HCT116 (cell line): ENCODE results near the gene AMZ1. TPM values are rescaled to one million over a fixed set of nuclear protein-coding genes. Genes with fewer than 3 reads are reported as not detected.

ENCODE experiments used
- ATAC-seq: fragments of 200-7000 bp; cut with Tn5 transposase; 2 replicates; pipeline ENCODE4 v1.9.1; 2020; ENCODE audit warnings: mild to moderate bottlenecking, moderate library complexity
- BruUV-seq: library from RNA; stranded (reverse); fragments of 400-500 nt; replicated peaks from 2 replicates; lab custom pipeline; 2021; lab: Mats Ljungman, UMichigan
- CTCF ChIA-PET: fragments of 300-600 bp; sonication (Branson Sonifier 250); formaldehyde crosslinking; loops from one replicate; lab custom pipeline; 2021; ENCODE audit warnings: antibody characterized with exemption; lab: Charles Lee
- POLR2A ChIA-PET: fragments of 300-600, 350-600 bp; sonication (Branson Sonifier 250); formaldehyde crosslinking; loops from one replicate; lab custom pipeline; 2021; ENCODE audit warnings: antibody characterized with exemption; lab: Charles Lee
- RAD21 ChIA-PET, 2 experiments: fragments of 300-600 bp; sonication (Branson Sonifier 250); formaldehyde crosslinking; loops; one replicate each; lab custom pipeline; 2023; ENCODE audit warnings: low total read pairs in 2 of 2; ENCODE audit not compliant: uncharacterized antibody in 2 of 2, unreplicated experiment in 2 of 2, low non-redundant PET in 1 of 2; lab: Charles Lee
- DNase-seq: peaks from one replicate; pipeline ENCODE4 v3.0.0-alpha.2; 2010; ENCODE audit warnings: low read depth, low spot score
- H2AFZ ChIP-seq: fragments of 200-600 bp; shearing (Covaris generic), sonication (generic); 2 replicates; pipeline ENCODE4 v1.6.1; 2017; ENCODE audit warnings: low read depth, mixed run types, mixed read lengths, antibody characterized with exemption, low read length; ENCODE audit not compliant: poor library complexity, severe bottlenecking
- H3K27ac ChIP-seq: 2 replicates; pipeline ENCODE4 v1.5.1; 2012; ENCODE audit warnings: low read depth, low read length
- H3K27me3 ChIP-seq: fragments of 200-600 bp; sonication (generic); 2 replicates; pipeline ENCODE4 v1.6.1; 2016; ENCODE audit warnings: mixed run types, low read length, mixed read lengths; ENCODE audit not compliant: insufficient read depth
- H3K36me3 ChIP-seq, 2 experiments: fragments of 200-500 bp in 1 of 2; fragments of 200-600 bp in 1 of 2; sonication (Bioruptor generic) in 1 of 2; sonication (generic) in 1 of 2; 2 replicates each; pipeline versions ENCODE4 v1.5.1 to v1.6.1; 2014 to 2016; ENCODE audit warnings: low read length in 2 of 2, inconsistent platforms in 1 of 2, mixed read lengths in 1 of 2, mixed run types in 1 of 2; ENCODE audit not compliant: insufficient read depth in 2 of 2, control insufficient read depth in 1 of 2
- H3K4me1 ChIP-seq, 2 experiments: fragments of 200-600 bp in 1 of 2; sonication (generic) in 1 of 2; 2 replicates each; pipeline versions ENCODE4 v1.5.1 to v1.6.1; 2012 to 2017; ENCODE audit warnings: low read length in 2 of 2, inconsistent platforms in 1 of 2, mild to moderate bottlenecking in 1 of 2, mixed read lengths in 1 of 2, mixed run types in 1 of 2, moderate library complexity in 1 of 2; ENCODE audit not compliant: insufficient read depth in 2 of 2, control insufficient read depth in 1 of 2
- H3K4me2 ChIP-seq: fragments of 200-600 bp; sonication (generic); 2 replicates; pipeline ENCODE4 v1.6.1; 2017; ENCODE audit warnings: mixed run types, low read length, mixed read lengths
- H3K4me3 ChIP-seq, 2 experiments: fragments of 200-600 bp in 1 of 2; sonication (generic) in 1 of 2; replicated peaks in 1 of 2; 2 replicates each; pipeline ENCODE4 v1.5.1; 2011 to 2016; ENCODE audit warnings: low read length in 2 of 2, control low read depth in 1 of 2, low read depth in 1 of 2, mild to moderate bottlenecking in 1 of 2, mixed read lengths in 1 of 2, mixed run types in 1 of 2
- H3K79me2 ChIP-seq: fragments of 200-600 bp; sonication (generic); 2 replicates; pipeline ENCODE4 v1.6.1; 2017; ENCODE audit warnings: mild to moderate bottlenecking, mixed run types, low read length, moderate library complexity, mixed read lengths; ENCODE audit not compliant: insufficient read depth
- H3K9ac ChIP-seq: fragments of 200-600 bp; sonication (generic); 2 replicates; pipeline ENCODE4 v1.6.1; 2016; ENCODE audit warnings: low read length, mixed read lengths
- H3K9me2 ChIP-seq: fragments of 200-600 bp; sonication (generic), shearing (Covaris generic); 2 replicates; pipeline ENCODE4 v1.6.1; 2017; ENCODE audit warnings: mixed run types, mild to moderate bottlenecking, moderate library complexity; ENCODE audit not compliant: insufficient read depth
- H3K9me3 ChIP-seq, 2 experiments: fragments of 200-500 bp in 1 of 2; fragments of 200-600 bp in 1 of 2; sonication (Bioruptor generic) in 1 of 2; sonication (generic) in 1 of 2; 2 replicates each; pipeline ENCODE4 v1.6.1; 2014 to 2017; ENCODE audit warnings: low read length in 2 of 2, mixed read lengths in 2 of 2, inconsistent platforms in 1 of 2, low read depth in 1 of 2, mild to moderate bottlenecking in 1 of 2, mixed run types in 1 of 2, moderate library complexity in 1 of 2; ENCODE audit not compliant: control insufficient read depth in 1 of 2, insufficient read depth in 1 of 2
- H4K20me1 ChIP-seq: fragments of 200-600 bp; sonication (generic), shearing (Covaris generic); 2 replicates; pipeline ENCODE4 v1.6.1; 2017; ENCODE audit warnings: mixed run types, mild to moderate bottlenecking, moderate library complexity; ENCODE audit not compliant: insufficient read depth
- CBX3 ChIP-seq: IDR thresholded peaks from 2 replicates; pipeline ENCODE4 v1.6.1; 2012; ENCODE audit warnings: low read depth
- CEBPB ChIP-seq: IDR thresholded peaks from 2 replicates; pipeline ENCODE4 v1.6.1; 2012; ENCODE audit warnings: low read depth
- ELF1 ChIP-seq: IDR thresholded peaks from 2 replicates; pipeline ENCODE4 v1.6.1; 2012; ENCODE audit warnings: low read depth, borderline replicate concordance
- EZH2 ChIP-seq: fragments of 200-600 bp; sonication (generic); IDR thresholded peaks from 2 replicates; pipeline ENCODE4 v1.6.1; 2017; ENCODE audit warnings: antibody characterized with exemption, mixed run types
- EZH2phosphoT487 ChIP-seq: fragments of 200-600 bp; IDR thresholded peaks from 2 replicates; pipeline ENCODE4 v1.6.1; 2018; ENCODE audit warnings: antibody characterized with exemption, borderline replicate concordance
- POLR2A ChIP-seq: IDR thresholded peaks from 2 replicates; pipeline ENCODE4 v1.7.0; 2011; ENCODE audit warnings: borderline replicate concordance; ENCODE audit not compliant: insufficient read depth, insufficient read length; ENCODE audit errors: extremely low read depth
- POLR2AphosphoS5 ChIP-seq: IDR thresholded peaks from 2 replicates; pipeline ENCODE4 v1.6.1; 2011; ENCODE audit warnings: mild to moderate bottlenecking, low read depth, low read length, moderate library complexity
- RAD21 ChIP-seq: IDR thresholded peaks from 2 replicates; pipeline ENCODE4 v1.6.1; 2012; ENCODE audit warnings: low read depth, mild to moderate bottlenecking
- SIN3A ChIP-seq: IDR thresholded peaks from 2 replicates; pipeline ENCODE4 v1.6.1; 2012; ENCODE audit warnings: low read depth
- SP1 ChIP-seq: IDR thresholded peaks from 2 replicates; pipeline ENCODE4 v1.6.1; 2012; ENCODE audit warnings: low read depth
- SRF ChIP-seq: IDR thresholded peaks from 2 replicates; pipeline ENCODE4 v1.6.1; 2012; ENCODE audit warnings: low read depth
- TCF7L2 ChIP-seq: IDR thresholded peaks from 2 replicates; pipeline ENCODE4 v1.7.0; 2011; ENCODE audit warnings: borderline replicate concordance, inconsistent platforms; ENCODE audit not compliant: insufficient read depth, insufficient read length; ENCODE audit errors: extremely low read depth
- ZFX ChIP-seq: fragments of 450-650 bp; IDR thresholded peaks from 2 replicates; pipeline ENCODE4 v1.6.1; 2017
- intact Hi-C: fragments of 100-400 bp; cut with micrococcal nuclease; formaldehyde crosslinking; loops from 2 replicates; pipeline ENCODE4 v1.10.0; 2022
- total RNA-seq: library from RNA; stranded (reverse); gene quantifications from one replicate; pipeline ENCODE4 v1.2.1, GENCODE V29; 2021; ENCODE audit not compliant: unreplicated experiment
- TF ChIP-seq, protein P1 (sequence below): IDR thresholded peaks from 2 replicates; pipeline ENCODE4 v1.6.1; 2012; ENCODE audit warnings: low read depth
- TF ChIP-seq, protein P2 (sequence below), 3 experiments: fragments of 200-600 bp in 1 of 3; sonication (generic) in 1 of 3; IDR thresholded peaks in 2 of 3; conservative IDR thresholded peaks in 1 of 3; 2 replicates each; pipeline ENCODE4 v1.5.1; 2012 to 2017; ENCODE audit warnings: low read depth in 2 of 3, low read length in 2 of 3, antibody characterized with exemption in 1 of 3, borderline replicate concordance in 1 of 3, control low read depth in 1 of 3, mild to moderate bottlenecking in 1 of 3, mixed read lengths in 1 of 3, mixed run types in 1 of 3, moderate library complexity in 1 of 3; ENCODE audit not compliant: insufficient read depth in 1 of 3
- TF ChIP-seq, protein P3 (sequence below): IDR thresholded peaks from 2 replicates; pipeline ENCODE4 v1.6.1; 2012

The AMZ1 gene
- total RNA-seq, 1 experiment from 2014 or later, result not detected

DNA sequence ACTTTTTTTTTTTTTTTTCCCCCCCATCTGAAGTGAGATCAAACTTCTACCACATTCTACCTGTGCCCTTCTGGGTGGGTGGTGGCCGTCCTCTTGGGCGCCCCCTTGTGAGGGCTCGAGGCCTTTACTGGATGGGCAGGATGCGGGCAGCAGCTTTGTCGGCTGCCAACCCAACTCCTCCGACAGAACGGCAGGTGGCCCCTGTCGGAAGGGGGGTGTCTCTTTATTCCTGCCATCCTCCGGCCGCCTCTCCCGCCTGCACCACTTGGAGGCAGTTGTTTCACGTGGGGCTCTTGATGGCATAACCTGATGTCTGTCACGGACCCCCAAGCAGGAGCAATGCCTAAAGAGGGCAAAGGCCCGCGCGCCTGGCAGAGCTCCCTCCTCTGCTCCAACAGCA lies 31.0 kb downstream of the AMZ1 start:
- Histone ChIP-seq H3K27me3 (no peaks in the 10 kb centered on the region), H3K9me2 (no peaks in the 10 kb centered on the region), H2AFZ (no peak overlapping the region), H3K36me3 (no peaks in the 10 kb centered on the region), H3K79me2 (no peaks in the 10 kb centered on the region), H3K4me3 (no peak overlapping the region), H3K9ac (no peak overlapping the region), H3K27ac (no peak overlapping the region), H3K9me3 (no peaks in the 10 kb centered on the region), H4K20me1 (no peaks in the 10 kb centered on the region), H3K4me2 (no peak overlapping the region), H3K4me1 (peaks cover 11 to 14% of the 10 kb centered on the region in 2 experiments)
- ATAC-seq, result peak; percentile 74
- ChIA-PET CTCF (interaction anchor here (0.8 to 1.2 kb wide), 3 partner anchors 9 to 267 kb away, joined by 3 to 5 read pairs (median 3); no protein-coding TSS in a partner anchor), POLR2A (no interaction called here), RAD21 (interaction anchor here in 1 of 2 experiments (0.7 kb wide), 1 partner anchor 268 kb away, joined by 3 read pairs; no protein-coding TSS in a partner anchor)
- TF ChIP-seq ZFX (no peak), POLR2AphosphoS5 (no peak), CEBPB (no peak), SRF (no peak), TCF7L2 (peak; percentile 17), CBX3 (no peak), SP1 (no peak), ELF1 (no peak), POLR2A (no peak), EZH2 (no peak), SIN3A (no peak), RAD21 (peak; percentile 23; the same call in 1 of the 2 replicates), EZH2phosphoT487 (no peak)
- TF ChIP-seq, protein P1, sequence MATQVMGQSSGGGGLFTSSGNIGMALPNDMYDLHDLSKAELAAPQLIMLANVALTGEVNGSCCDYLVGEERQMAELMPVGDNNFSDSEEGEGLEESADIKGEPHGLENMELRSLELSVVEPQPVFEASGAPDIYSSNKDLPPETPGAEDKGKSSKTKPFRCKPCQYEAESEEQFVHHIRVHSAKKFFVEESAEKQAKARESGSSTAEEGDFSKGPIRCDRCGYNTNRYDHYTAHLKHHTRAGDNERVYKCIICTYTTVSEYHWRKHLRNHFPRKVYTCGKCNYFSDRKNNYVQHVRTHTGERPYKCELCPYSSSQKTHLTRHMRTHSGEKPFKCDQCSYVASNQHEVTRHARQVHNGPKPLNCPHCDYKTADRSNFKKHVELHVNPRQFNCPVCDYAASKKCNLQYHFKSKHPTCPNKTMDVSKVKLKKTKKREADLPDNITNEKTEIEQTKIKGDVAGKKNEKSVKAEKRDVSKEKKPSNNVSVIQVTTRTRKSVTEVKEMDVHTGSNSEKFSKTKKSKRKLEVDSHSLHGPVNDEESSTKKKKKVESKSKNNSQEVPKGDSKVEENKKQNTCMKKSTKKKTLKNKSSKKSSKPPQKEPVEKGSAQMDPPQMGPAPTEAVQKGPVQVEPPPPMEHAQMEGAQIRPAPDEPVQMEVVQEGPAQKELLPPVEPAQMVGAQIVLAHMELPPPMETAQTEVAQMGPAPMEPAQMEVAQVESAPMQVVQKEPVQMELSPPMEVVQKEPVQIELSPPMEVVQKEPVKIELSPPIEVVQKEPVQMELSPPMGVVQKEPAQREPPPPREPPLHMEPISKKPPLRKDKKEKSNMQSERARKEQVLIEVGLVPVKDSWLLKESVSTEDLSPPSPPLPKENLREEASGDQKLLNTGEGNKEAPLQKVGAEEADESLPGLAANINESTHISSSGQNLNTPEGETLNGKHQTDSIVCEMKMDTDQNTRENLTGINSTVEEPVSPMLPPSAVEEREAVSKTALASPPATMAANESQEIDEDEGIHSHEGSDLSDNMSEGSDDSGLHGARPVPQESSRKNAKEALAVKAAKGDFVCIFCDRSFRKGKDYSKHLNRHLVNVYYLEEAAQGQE, result no peak
- TF ChIP-seq, protein P2, sequence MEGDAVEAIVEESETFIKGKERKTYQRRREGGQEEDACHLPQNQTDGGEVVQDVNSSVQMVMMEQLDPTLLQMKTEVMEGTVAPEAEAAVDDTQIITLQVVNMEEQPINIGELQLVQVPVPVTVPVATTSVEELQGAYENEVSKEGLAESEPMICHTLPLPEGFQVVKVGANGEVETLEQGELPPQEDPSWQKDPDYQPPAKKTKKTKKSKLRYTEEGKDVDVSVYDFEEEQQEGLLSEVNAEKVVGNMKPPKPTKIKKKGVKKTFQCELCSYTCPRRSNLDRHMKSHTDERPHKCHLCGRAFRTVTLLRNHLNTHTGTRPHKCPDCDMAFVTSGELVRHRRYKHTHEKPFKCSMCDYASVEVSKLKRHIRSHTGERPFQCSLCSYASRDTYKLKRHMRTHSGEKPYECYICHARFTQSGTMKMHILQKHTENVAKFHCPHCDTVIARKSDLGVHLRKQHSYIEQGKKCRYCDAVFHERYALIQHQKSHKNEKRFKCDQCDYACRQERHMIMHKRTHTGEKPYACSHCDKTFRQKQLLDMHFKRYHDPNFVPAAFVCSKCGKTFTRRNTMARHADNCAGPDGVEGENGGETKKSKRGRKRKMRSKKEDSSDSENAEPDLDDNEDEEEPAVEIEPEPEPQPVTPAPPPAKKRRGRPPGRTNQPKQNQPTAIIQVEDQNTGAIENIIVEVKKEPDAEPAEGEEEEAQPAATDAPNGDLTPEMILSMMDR (IDR thresholded peaks at IDR 0.05 in 2 of 3, conservative IDR thresholded peaks at IDR 0.05 in 1 of 3; ENCODE audit: borderline replicate concordance in 1 of 3, insufficient read depth in 1 of 3, low read depth in 2 of 3, low read length in 2 of 3), result peak; percentile 30 to 83 (median 70); a peak in 5 of 6 replicates
- TF ChIP-seq, protein P3, sequence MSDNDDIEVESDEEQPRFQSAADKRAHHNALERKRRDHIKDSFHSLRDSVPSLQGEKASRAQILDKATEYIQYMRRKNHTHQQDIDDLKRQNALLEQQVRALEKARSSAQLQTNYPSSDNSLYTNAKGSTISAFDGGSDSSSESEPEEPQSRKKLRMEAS, result no peak
- intact Hi-C loops, result no loop called here
- no peak for DNase-seq
- no TSS peak for BruUV-seq
